GM12872 (cell line): ENCODE measurements around the gene TMEM179.

Experiments used
- TF ChIP-seq, protein P1 (sequence below): IDR thresholded peaks from 3 replicates; pipeline ENCODE4 v1.5.1; 2011; ENCODE audit warnings: low read depth, mild to moderate bottlenecking, low read length, moderate library complexity; ENCODE audit not compliant: insufficient read depth

The TMEM179 gene

DNA sequence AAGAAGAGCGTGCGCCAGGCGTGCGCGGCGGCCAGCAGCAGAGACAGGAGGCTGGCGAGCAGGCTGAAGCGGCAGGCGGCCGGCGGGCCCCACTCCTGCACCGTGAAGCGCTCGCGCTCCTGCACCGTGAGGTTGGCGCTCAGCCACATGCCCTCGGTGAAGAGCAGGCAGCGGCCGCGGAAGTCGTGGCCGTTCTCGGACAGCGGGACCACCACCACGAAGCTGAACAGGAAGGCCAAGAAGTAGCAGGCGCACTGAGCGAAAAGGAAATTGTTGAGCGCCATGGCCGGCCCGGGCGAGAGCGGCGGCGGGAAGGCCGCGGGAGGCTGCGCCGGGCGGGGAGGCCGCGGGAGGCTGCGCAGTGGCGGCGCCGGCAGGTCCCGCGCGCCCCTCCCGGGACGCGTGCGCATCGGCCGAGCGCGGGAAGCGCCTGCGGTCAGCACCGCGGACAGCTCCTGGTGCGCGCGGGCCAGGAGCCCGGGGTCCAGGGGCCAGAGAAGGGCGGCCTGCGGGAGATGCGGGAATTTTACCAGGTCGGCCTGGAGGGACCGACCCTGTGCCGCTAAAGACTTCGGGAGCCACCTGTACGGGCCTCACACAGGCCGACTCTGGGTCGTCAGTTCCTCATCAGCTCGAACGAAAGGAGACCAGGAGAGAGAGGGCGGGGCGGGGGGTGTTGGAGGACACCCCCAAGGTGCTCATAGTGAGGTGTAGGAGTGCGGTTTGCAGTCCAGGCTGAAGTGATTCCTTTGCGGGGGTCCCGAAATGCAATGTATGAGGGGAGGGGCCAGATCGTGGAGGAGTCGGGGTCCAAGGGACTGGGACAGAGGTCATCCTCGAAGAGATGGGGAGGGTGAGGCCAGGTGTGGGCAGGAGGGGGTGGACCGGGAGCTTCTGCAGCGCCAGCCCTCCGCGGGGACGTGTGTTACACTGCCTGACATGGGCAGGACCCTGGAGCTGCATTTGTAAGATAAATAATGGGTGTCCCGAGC, at the start of gene TMEM179:
TMEM179 (minus strand) TSS at position 315 of the 992 bp plus-strand sequence; CDS start at position 284, 31 bp downstream.
- TF ChIP-seq, protein P1, sequence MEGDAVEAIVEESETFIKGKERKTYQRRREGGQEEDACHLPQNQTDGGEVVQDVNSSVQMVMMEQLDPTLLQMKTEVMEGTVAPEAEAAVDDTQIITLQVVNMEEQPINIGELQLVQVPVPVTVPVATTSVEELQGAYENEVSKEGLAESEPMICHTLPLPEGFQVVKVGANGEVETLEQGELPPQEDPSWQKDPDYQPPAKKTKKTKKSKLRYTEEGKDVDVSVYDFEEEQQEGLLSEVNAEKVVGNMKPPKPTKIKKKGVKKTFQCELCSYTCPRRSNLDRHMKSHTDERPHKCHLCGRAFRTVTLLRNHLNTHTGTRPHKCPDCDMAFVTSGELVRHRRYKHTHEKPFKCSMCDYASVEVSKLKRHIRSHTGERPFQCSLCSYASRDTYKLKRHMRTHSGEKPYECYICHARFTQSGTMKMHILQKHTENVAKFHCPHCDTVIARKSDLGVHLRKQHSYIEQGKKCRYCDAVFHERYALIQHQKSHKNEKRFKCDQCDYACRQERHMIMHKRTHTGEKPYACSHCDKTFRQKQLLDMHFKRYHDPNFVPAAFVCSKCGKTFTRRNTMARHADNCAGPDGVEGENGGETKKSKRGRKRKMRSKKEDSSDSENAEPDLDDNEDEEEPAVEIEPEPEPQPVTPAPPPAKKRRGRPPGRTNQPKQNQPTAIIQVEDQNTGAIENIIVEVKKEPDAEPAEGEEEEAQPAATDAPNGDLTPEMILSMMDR: no peak

DNA sequence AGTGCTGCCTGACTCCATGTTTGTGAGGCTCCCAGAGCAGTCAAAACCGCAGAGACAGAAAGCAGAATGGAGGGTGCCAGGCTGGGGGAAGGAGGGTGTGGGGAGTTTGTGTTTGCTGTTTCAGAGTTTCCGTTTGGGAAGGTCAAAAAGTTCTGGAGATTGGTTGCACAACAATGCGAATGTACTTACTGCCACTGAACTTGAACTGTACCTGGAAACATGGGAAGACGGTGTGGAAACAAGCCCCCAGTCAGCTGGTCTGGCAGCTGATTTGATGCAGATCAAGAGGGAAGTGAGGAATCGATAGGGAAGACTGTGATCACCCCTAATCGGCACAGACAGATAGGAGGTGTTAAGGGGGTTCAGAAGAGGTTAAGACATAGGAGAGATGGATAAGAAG, 49.5 kb upstream of the TMEM179 start:
- TF ChIP-seq, protein P1: no peak

DNA sequence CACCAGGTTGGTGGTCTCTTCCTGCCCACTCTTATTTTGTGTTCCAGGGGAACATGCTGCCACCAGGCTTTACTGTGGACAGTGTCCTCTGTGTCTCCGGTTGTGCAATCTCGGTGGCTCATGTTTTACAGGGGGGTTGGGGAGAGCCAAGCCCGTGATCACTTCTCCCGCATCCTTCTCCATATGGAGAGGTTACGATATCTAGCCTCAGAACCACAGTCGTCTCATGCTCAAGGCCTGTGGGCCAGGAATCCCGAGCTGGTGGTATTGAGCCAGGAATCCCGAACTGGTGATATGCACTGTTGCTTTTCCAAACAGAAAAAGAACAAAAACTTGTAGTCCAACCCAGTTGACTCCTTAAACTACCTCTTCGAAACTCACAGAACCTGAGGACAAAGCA, 47.8 kb upstream of the TMEM179 start:
- TF ChIP-seq, protein P1: no peak

DNA sequence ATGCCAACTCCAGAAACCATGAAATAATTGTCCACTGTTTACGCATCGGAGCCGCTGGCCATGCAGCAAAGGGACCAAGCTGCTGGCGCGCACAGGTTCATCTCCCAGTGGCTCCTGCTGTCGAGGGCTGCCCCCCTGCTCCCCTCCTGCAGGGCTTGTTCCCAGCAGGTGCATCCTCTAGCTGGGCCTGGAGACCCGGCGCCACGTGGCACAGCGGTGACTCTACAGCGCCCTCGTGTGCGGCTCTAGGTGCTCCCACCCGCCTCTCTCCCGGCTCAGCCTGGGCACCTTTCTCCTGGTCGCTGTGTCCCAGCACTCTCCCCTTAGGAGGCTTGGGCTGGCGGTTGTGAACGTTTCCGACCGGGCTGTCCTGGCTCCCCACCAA, 47.3 kb upstream of the TMEM179 start:
- TF ChIP-seq, protein P1: 0 out of 3 replicates have a peak, but pooled peaks have one; percentile 12

DNA sequence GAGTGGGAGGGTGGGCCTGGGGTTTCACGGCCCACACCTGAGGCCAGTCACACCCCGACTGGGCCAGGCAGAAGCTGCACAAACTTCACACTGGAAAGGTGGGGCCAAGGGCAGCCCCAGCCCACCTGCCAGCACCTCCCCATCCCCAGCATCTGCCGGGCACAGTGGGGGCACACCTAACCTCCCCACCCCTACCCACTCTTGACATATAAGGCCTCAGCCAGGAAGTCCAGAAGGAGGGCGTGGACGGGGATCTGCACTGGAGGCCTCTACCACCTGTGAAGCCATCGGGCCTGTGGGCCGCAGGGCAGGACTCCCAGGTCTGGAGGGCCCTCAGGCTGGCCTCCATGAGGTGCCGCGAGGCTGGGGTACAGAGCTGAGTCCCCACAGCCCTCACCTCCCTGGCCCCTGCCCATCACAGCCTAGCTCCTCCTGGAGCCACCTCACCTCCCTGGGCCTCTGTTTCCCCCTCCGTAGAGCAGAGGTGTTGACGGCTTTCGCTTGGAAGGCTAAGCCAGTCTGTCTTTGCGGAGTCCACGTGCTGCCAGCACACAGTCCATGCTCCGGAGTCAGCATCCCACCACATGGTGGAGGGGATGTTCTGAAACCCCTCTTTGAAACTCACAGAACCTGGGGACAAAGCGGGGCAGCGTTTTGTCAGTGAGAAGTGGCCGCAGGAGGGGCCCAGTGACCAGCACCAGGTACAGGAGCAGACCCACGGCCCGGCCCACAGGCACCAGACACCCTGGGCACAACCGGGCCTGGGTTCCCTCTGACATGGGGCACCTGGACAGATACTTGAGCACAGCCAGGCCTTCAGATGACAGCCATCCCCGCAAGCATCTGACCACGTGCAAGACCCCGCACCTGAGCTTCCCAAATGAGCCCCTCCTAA, 46.7 kb upstream of the TMEM179 start:
- TF ChIP-seq, protein P1: no peak

DNA sequence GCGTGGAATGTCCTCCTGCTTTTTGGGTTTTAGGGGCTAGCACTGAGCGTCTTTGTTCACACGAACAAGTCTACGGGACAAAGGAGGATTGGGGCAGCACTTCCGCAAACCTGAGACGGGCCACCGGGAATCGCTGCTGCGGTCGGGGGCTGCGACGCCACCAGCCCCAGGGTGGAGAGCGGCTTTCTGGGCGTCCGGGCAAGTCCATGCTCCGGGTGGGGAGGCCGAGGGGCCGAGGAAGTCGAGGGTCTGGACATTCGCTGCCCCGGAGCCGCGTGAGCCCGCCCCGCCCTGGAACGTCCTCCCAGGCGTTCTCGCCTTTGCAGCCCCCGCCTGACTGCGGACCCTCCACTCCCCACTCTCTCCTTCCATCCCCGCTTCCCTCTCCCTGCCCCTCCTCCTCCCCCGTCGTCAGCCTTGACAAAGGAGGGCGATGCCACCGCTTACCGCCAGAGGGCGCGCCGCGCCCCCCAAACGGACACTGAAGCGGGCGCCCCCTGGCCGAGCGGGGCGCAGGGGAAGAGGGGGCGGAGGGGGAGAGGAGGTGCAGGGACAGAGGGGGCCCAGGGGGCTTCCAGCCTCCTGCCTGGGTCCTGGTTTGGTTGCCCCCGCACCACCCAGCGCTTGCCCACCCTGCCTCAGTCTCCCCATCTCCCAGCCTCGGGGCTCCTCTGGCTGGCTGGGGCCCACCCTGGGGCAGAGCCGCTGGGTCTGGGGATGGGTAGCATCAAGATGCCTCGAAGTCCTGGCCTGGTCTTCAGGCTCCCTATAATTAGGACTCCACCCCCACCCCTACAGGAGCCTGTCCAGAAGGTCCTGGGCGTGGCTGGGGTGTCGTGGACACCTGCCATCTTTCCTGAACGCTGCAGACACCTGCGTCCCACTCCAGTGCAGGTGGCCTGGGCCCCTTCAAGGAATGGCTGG, 45.7 kb upstream of the TMEM179 start:
- TF ChIP-seq, protein P1: peak; percentile 96
